Endothelial cell of umbilical vein (primary cell): ENCODE measurements around the gene PRKCB. TPM values are rescaled to one million over a fixed set of nuclear protein-coding genes. Genes with fewer than 3 reads are reported as not detected.

Experiments used
- BruUV-seq: library from RNA; stranded (reverse); fragments of 400-500 nt; replicated peaks from 2 replicates; lab custom pipeline; 2021; lab: Mats Ljungman, UMichigan
- CTCF ChIA-PET: fragments of 300-600, 350-600 bp; sonication (Branson Sonifier 250); formaldehyde crosslinking; loops from one replicate; lab custom pipeline; 2021; ENCODE audit warnings: antibody characterized with exemption, inconsistent platforms; lab: Charles Lee
- POLR2A ChIA-PET: fragments of 300-600, 350-600 bp; sonication (Branson Sonifier 250); formaldehyde crosslinking; loops from one replicate; lab custom pipeline; 2021; ENCODE audit warnings: antibody characterized with exemption, inconsistent platforms; lab: Charles Lee
- DNase-seq: peaks from one replicate; pipeline ENCODE4 v3.0.0-alpha.2; 2011; ENCODE audit warnings: low read depth, low spot score
- FAIRE-seq: peaks from 2 replicates; lab custom pipeline; 2011; peaks lifted over from hg19 to GRCh38; lab: Jason Lieb, UNC
- H2AFZ ChIP-seq: 2 replicates; pipeline ENCODE4 v1.6.0; 2012; ENCODE audit warnings: low read depth, low read length, control low read depth, inconsistent platforms
- H3K27ac ChIP-seq: 2 replicates; pipeline ENCODE4 v1.5.1; 2011; ENCODE audit warnings: low read depth, mild to moderate bottlenecking, control low read depth, low read length, moderate library complexity; ENCODE audit not compliant: insufficient read depth
- H3K27me3 ChIP-seq, 2 experiments: 2 replicates each; pipeline versions ENCODE4 v1.6.0 to v1.6.1; 2011; ENCODE audit warnings: low read length in 2 of 2, mixed read lengths in 1 of 2; ENCODE audit not compliant: control insufficient read depth in 2 of 2, insufficient read depth in 2 of 2
- H3K36me3 ChIP-seq, 2 experiments: 2 replicates in 1 of 2; 3 replicates in 1 of 2; pipeline ENCODE4 v1.5.1; 2011; ENCODE audit warnings: low read length in 2 of 2, mild to moderate bottlenecking in 1 of 2, moderate library complexity in 1 of 2; ENCODE audit not compliant: control insufficient read depth in 2 of 2, insufficient read depth in 2 of 2; ENCODE audit errors: extremely low read depth in 1 of 2
- H3K4me1 ChIP-seq: 3 replicates; pipeline ENCODE4 v1.5.1; 2011; ENCODE audit warnings: mild to moderate bottlenecking, low read length; ENCODE audit not compliant: control insufficient read depth, insufficient read depth; ENCODE audit errors: extremely low read depth
- H3K4me2 ChIP-seq: 2 replicates; pipeline ENCODE4 v1.6.1; 2011; ENCODE audit warnings: low read length, control low read depth, mixed read lengths; ENCODE audit not compliant: insufficient read depth
- H3K4me3 ChIP-seq, 3 experiments: fragments of 200-600 bp in 1 of 3; sonication (generic), shearing (Covaris generic) in 1 of 3; replicated peaks in 1 of 3; 2 replicates each; pipeline ENCODE4 v1.5.1; 2011 to 2016; ENCODE audit warnings: control low read depth in 3 of 3, low read length in 3 of 3, mild to moderate bottlenecking in 2 of 3, inconsistent platforms in 1 of 3, low read depth in 1 of 3, moderate library complexity in 1 of 3; ENCODE audit not compliant: insufficient read depth in 1 of 3
- H3K79me2 ChIP-seq: 2 replicates; pipeline ENCODE4 v1.6.0; 2012; ENCODE audit warnings: low read length, inconsistent platforms; ENCODE audit not compliant: control insufficient read depth, insufficient read depth
- H3K9ac ChIP-seq: replicated peaks from 2 replicates; pipeline ENCODE3; 2011; ENCODE audit warnings: low read length, control low read depth; ENCODE audit not compliant: insufficient read depth; ENCODE audit errors: extremely low read depth
- H3K9me1 ChIP-seq: replicated peaks from 3 replicates; pipeline ENCODE4 v1.6.0; 2011; ENCODE audit warnings: mild to moderate bottlenecking, low read length; ENCODE audit not compliant: control insufficient read depth, insufficient read depth; ENCODE audit errors: extremely low read depth
- H3K9me3 ChIP-seq: replicated peaks from 2 replicates; pipeline ENCODE4 v1.5.1; 2012; ENCODE audit warnings: low read length, inconsistent platforms; ENCODE audit not compliant: control insufficient read depth, insufficient read depth
- H4K20me1 ChIP-seq: replicated peaks from 2 replicates; pipeline ENCODE3; 2011; ENCODE audit warnings: mild to moderate bottlenecking, low read length; ENCODE audit not compliant: control insufficient read depth, insufficient read depth; ENCODE audit errors: extremely low read depth
- EZH2 ChIP-seq: IDR thresholded peaks from 2 replicates; pipeline ENCODE4 v1.6.1; 2012; ENCODE audit warnings: borderline replicate concordance, low read depth, mild to moderate bottlenecking, moderate library complexity, low read length, inconsistent platforms; ENCODE audit not compliant: severe bottlenecking
- FOS ChIP-seq: IDR thresholded peaks from 2 replicates; pipeline ENCODE4 v1.6.1; 2011; ENCODE audit warnings: mild to moderate bottlenecking, low read length, moderate library complexity, borderline replicate concordance; ENCODE audit not compliant: insufficient read depth
- GATA2 ChIP-seq: IDR thresholded peaks from 2 replicates; pipeline ENCODE4 v1.7.0; 2011; ENCODE audit warnings: low read depth, mild to moderate bottlenecking, moderate library complexity, mixed read lengths, low read length; ENCODE audit not compliant: insufficient read length, insufficient read depth
- JUN ChIP-seq: IDR thresholded peaks from 2 replicates; pipeline ENCODE4 v1.6.1; 2011; ENCODE audit warnings: borderline replicate concordance, low read depth; ENCODE audit not compliant: insufficient read length, insufficient read depth
- MAX ChIP-seq: IDR thresholded peaks from 2 replicates; pipeline ENCODE4 v1.6.1; 2011; ENCODE audit not compliant: insufficient read depth, insufficient read length
- MYC ChIP-seq: IDR thresholded peaks from one replicate; pipeline ENCODE4 v1.6.1; 2011; ENCODE audit warnings: mild to moderate bottlenecking, low read depth, low read length
- POLR2A ChIP-seq: IDR thresholded peaks from 2 replicates; pipeline ENCODE4 v1.6.1; 2012; ENCODE audit warnings: low read depth, mild to moderate bottlenecking, control low read depth, low read length
- POLR2AphosphoS5 ChIP-seq: IDR thresholded peaks from 2 replicates; pipeline ENCODE4 v1.6.1; 2012; ENCODE audit warnings: low read depth, mild to moderate bottlenecking, control low read depth, low read length, moderate library complexity; ENCODE audit not compliant: insufficient read depth
- dilution Hi-C: fragments of 300-500 bp; cut with MboI; formaldehyde crosslinking; loops from one replicate; pipeline ENCODE4 v1.15.0; 2019; ENCODE audit warnings: low sequenced_read_pairs; ENCODE audit not compliant: extremely low pct_ligation_motif_present
- intact Hi-C: fragments of 100-400 bp; cut with micrococcal nuclease; formaldehyde crosslinking; loops from one replicate; pipeline ENCODE4 v1.10.0; 2022
- polyA plus RNA-seq, 4 experiments: library from polyadenylated mRNA; depleted of rRNA in 3 of 4; stranded (reverse) in 3 of 4; unstranded in 1 of 4; fragments of >200 nt; gene quantifications; 2 replicates each; pipeline versions ENCODE4 v1.2.1 to v1.2.3, GENCODE V29; 2011 to 2012; ENCODE audit warnings: missing spikeins in 1 of 4
- total RNA-seq: library from RNA; stranded (reverse); gene quantifications from 2 replicates; pipeline ENCODE4 v1.2.3, GENCODE V29; 2021
- TF ChIP-seq, protein P1 (sequence below), 2 donors: IDR thresholded peaks; 1 replicate in 1 of 2; 2 replicates in 1 of 2; pipeline ENCODE4 v1.5.1; 2011; ENCODE audit warnings: low read length in 2 of 2, mild to moderate bottlenecking in 2 of 2, moderate library complexity in 2 of 2, control low read depth in 1 of 2, inconsistent platforms in 1 of 2, low read depth in 1 of 2; ENCODE audit not compliant: insufficient read depth in 1 of 2; ENCODE audit errors: extremely low read depth in 1 of 2

PRKCB gene
- total and polyA plus RNA-seq, 2 donors (not counting 3 experiments of a cell fraction or from before 2014, with no cell fraction given), result 0.01 TPM; not detected in 1

- Histone ChIP-seq H3K9ac (no peak overlapping the region), H3K27ac (no peak overlapping the region), H3K9me3 (no peaks in the 10 kb centered on the region), H3K9me1 (no peaks in the 10 kb centered on the region), H3K4me1 (no peaks in the 10 kb centered on the region), H3K4me3 (no peak overlapping the region), H3K27me3 (peaks cover 0 to 8% of the 10 kb centered on the region in 2 experiments), H3K79me2 (no peaks in the 10 kb centered on the region), H2AFZ (no peak overlapping the region), H3K4me2 (no peak overlapping the region), H3K36me3 (no peaks in the 10 kb centered on the region), H4K20me1 (no peaks in the 10 kb centered on the region)
- intact Hi-C loops, result no loop called here
- ChIA-PET POLR2A (no interaction called here), CTCF (interaction anchor here (1.0 to 1.1 kb wide), 2 partner anchors 20 to 38 kb away, joined by 3 read pairs; no protein-coding TSS in a partner anchor)
- DNase-seq (no peak), FAIRE-seq (no peak)
- no TSS peak for BruUV-seq
- dilution Hi-C loops, result no loop called here
- TF ChIP-seq POLR2AphosphoS5 (no peak), MYC (no peak), JUN (no peak), GATA2 (no peak), FOS (no peak), POLR2A (no peak), EZH2 (no peak), MAX (no peak)
- TF ChIP-seq, protein P1, sequence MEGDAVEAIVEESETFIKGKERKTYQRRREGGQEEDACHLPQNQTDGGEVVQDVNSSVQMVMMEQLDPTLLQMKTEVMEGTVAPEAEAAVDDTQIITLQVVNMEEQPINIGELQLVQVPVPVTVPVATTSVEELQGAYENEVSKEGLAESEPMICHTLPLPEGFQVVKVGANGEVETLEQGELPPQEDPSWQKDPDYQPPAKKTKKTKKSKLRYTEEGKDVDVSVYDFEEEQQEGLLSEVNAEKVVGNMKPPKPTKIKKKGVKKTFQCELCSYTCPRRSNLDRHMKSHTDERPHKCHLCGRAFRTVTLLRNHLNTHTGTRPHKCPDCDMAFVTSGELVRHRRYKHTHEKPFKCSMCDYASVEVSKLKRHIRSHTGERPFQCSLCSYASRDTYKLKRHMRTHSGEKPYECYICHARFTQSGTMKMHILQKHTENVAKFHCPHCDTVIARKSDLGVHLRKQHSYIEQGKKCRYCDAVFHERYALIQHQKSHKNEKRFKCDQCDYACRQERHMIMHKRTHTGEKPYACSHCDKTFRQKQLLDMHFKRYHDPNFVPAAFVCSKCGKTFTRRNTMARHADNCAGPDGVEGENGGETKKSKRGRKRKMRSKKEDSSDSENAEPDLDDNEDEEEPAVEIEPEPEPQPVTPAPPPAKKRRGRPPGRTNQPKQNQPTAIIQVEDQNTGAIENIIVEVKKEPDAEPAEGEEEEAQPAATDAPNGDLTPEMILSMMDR (IDR thresholded peaks at IDR 0.05; ENCODE audit: extremely low read depth in 1 of 2, insufficient read depth in 1 of 2, low read depth in 1 of 2, low read length in 2 of 2), result no peak
These were observed 6.3 kb upstream of the PRKCB start for GRCh38 chr16:23829454-23829853.
